Stimulated activated CD4-positive, alpha-beta T cell treated with anti-CD3 and anti-CD28 coated beads, Interleukin-2, amount 100 ng/mL, for 24 hours (primary cell): ENCODE results near the gene DIAPH1.
A peak's percentile ranks its signal among the peaks of the same experiment; 100 is the strongest.

Experiments used
- DNase-seq, 2 donors: peaks; one replicate each; pipeline ENCODE4 v3.0.0-alpha.2; 2020

The DIAPH1 gene

DNA sequence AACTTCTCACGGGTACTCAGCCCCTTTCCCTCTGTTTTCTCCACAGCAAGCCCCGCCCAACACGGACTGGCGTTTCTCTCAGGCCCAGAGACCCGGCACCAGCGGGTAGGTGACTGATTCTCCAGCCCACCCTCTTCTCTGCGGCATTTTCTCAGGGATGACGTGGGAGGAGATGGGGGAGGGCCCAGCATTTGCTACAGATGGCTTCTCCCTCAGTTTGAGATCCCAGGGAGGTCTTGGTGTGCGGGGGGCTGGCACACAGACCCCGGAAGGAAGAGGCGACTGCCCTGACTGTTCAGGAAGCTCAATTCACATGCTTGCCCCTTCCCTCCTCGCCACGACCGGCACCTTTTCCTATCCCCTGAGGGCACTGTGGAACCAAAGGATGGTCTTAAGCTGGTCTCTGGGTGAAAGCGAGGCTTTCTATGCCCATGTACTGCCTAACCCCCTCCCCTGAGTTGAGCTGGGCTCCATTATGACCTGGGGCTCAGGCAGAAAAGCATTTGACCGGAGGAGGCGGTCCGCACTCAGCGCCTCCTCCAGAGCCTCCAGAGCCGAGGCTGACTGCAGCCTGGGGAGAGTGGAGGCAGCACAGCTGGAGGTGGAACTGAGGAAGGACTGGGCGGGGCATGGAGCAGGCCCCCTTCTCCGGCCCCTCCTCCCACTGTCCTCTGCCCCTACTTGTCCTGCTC lies 123.9 kb downstream of the DIAPH1 start:
- no peak for DNase-seq

DNA sequence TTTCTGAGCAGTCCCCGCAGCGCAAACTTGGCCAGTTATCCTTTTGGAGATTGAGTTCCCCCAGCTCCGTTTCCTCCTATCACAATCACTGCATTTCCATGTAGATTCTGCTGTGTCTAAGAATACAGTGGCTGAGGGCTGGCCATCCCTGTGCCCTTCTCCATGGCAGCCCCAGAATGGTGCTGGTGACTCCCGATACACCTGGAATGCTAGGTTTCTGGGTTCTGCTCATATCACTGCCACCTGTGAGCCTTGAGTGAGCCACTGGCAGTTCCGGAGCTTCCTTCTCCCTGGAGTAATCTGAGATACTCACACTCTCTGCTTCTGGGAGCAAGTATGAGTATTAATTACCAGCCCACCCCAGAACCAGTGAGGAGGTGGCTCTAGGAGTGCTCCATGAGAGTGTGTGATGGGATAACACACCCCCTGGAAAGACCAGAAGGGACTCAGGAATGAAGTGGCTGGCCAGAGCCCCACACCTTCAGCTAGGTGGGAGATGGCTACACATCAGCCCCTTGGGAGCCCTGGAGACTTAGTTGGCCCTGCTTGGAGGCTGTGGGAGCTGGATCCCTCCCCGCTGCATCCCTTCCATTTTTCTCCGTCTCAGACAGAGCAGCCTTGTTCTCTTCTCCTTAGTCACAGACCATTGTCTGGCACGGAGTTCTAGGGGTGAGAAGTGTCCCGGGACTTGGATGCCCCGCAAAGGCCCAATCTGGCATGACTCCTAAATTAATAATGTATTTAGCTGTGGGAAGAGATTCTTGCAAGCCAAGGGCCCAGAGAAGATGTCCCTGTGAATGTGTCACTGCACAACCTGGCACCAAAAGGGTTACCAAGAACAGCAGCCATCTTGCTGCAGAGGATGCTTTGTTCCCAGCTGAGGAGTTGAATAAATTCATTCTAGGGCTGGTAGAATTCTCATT lies 125.0 kb downstream of the DIAPH1 start:
- no peak for DNase-seq

DNA sequence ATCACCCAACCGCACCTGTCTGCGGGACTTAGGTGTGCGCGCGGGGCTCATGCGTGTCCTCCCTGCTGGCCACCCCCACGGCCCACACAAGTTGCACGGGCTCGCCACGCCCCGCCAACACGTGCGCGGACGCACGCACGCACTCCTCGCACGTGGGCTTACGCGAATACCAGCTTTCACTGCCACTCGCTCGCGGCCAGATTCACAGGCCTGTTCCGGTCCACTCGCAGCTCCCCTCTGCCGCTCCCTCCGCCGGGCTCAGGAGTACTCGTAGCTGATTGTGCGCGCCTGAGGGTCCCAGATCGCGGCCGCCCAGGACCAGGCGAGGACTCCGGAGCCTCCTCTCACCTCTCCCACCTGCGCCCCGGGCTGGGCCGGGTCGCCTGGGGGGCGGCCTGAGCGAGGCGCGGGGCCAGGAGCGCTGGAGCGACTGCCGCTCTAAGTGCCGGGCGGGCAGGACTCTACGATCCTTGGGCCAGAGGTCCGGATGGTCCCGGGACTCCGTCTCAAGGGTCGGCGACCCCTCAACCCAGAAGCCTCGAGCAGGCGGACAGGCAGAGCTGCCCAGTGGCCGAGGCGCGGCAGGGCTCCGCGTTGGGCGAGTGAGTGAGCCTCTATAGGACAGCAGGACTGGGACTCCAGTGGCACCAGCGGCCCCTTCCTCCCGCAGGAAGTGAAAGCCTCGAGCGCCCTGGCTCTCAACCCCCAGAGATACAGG lies 126.5 kb downstream of the DIAPH1 start:
- peak in 1 of 2 donors; percentile 46 for DNase-seq

DNA sequence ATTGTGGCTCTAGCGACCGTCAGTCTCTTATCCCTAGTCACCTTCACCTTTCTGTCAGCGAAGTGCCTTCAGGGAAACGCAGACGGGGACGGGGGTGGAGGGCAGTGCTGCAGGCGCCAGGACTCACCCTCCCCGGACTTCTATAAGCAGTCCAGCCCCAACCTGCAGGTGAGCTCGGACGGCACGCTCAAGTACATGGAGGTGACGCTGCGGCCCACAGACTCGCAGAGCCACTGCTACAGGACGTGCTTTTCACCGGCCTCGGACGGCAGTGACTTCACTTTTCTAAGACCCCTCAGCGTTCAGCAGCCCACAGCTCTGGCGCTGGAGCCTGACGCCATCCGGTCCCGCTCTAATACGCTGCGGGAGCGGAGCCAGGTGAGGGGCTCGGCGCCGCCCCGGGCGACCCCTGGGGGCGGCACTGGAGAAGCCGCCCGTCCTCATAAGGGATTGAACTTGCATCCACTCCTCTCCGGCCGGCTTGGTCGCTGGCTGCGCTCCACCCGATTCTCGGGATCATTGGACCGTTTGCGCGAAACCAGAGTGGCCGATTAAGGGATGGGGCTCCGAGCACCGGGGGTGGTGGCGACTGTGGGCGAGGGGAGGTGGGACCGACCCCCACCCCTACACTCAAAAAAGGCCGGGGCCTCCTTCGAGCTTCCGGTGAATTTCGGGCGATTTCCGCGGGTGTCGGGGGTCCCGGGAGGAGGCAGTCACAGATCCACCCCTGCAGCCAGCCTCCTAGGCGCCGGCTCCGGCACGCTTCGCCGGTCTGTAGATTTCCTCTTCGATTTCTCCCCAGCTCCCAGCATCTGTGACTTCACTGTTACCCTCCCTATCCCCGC lies 127.3 kb downstream of the DIAPH1 start:
- no peak for DNase-seq

DNA sequence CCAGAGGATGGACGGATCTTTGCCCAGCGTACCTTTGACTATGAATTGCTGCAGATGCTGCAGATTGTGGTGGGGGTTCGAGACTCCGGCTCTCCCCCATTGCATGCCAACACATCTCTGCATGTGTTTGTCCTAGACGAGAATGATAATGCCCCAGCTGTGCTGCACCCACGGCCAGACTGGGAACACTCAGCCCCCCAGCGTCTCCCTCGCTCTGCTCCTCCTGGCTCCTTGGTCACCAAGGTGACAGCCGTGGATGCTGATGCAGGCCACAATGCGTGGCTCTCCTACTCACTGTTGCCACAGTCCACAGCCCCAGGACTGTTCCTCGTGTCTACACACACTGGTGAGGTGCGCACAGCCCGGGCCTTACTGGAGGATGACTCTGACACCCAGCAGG lies 128.0 kb downstream of the DIAPH1 start:
- DNase-seq = no peak

DNA sequence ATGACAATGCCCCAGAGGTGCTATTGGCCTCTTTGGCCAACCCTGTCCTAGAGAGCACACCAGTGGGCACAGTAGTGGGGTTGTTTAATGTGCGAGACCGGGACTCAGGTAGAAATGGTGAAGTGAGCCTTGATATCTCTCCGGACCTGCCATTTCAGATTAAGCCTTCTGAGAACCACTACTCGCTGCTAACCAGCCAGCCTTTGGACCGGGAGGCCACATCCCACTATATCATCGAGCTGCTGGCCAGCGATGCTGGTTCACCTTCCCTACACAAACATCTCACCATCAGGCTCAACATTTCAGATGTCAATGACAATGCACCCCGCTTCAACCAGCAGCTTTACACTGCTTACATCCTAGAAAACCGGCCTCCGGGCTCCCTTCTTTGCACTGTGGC lies 128.5 kb downstream of the DIAPH1 start:
- no peak for DNase-seq

DNA sequence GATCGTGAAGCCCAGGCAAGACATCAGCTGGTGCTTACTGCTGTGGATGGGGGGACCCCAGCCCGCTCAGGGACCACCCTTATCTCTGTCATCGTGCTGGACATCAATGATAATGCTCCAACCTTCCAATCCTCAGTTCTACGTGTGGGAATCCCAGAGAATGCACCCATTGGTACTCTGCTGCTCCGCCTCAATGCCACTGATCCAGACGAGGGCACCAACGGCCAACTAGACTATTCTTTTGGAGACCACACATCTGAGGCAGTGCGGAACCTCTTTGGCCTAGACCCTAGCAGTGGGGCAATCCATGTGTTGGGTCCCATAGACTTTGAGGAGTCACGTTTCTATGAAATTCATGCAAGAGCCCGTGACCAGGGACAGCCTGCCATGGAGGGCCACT lies 129.0 kb downstream of the DIAPH1 start:
- no peak for DNase-seq

DNA sequence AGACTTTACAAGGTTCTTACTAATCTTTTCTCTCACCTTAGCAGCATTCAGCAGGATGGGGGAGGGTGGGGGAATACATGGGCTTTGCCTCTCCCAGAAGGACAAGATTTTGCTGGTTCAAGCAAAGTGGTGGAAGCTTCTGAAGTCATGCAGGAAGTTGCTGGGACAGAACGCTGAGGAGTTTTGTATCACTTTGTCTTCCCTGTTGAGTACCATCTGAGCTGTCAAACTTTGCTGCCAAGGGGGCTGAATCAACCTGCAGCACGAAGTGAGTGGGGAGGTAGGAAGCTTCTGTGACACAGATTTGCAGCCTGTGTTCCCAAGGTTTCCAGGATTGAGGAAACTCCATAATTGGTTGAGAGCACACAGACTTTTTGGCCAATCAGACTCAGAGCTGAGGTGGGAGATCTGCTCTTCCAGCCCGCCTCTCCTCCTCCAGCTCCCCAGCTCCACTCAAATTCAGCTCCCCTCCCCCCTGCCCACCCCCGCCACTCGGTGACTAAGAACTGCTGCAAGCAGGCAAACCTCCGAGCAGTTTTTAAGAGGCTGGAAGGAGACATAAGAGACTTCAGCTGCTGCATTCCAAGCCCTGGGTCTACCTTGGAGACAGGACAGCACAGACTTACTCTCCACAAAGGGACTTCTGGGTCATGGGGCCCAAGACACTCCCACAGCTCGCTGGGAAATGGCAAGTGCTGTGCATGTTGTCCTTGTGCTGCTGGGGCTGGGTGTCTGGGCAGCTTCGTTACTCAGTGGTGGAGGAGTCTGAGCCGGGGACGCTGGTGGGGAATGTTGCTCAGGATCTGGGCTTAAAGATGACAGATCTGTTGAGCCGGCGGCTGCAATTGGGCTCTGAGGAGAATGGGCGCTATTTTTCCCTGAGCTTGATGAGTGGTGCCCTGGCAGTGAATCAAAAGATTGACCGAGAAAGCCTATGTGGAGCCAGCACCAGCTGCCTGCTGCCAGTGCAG lies 129.9 kb downstream of the DIAPH1 start, which contains the start of gene PCDHGC5:
PCDHGC5 (plus strand) TSS at position 491 of the 971 bp plus-strand sequence; CDS start at position 651, 160 bp downstream.
- DNase-seq = no peak

DNA sequence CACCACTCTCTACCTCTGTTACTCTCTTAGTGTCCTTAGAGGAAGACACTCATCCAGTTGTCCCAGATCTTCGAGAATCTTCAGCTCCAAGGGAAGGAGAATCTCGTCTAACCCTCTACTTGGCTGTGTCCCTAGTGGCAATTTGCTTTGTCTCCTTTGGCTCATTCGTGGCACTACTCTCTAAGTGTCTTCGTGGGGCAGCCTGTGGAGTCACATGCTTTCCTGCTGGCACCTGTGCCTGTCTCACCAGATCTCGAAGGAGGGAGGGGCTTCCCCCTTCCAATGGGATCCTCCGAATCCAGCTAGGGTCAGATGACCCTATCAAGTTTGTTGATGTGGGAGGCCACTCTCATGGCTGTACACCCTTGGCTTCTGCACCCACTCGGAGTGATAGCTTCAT lies 131.7 kb downstream of the DIAPH1 start:
- no peak for DNase-seq

DNA sequence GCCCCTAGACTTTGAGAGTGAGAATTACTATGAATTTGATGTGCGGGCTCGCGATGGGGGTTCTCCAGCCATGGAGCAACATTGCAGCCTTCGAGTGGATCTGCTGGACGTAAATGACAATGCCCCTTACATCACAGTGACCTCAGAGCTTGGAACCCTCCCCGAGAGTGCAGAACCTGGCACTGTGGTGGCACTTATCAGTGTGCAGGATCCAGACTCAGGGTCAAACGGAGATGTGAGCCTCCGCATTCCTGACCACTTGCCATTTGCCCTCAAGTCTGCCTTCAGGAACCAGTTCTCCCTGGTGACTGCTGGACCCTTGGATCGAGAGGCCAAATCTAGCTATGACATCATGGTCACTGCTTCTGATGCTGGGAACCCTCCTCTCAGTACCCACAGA lies 132.7 kb downstream of the DIAPH1 start:
- DNase-seq = no peak

DNA sequence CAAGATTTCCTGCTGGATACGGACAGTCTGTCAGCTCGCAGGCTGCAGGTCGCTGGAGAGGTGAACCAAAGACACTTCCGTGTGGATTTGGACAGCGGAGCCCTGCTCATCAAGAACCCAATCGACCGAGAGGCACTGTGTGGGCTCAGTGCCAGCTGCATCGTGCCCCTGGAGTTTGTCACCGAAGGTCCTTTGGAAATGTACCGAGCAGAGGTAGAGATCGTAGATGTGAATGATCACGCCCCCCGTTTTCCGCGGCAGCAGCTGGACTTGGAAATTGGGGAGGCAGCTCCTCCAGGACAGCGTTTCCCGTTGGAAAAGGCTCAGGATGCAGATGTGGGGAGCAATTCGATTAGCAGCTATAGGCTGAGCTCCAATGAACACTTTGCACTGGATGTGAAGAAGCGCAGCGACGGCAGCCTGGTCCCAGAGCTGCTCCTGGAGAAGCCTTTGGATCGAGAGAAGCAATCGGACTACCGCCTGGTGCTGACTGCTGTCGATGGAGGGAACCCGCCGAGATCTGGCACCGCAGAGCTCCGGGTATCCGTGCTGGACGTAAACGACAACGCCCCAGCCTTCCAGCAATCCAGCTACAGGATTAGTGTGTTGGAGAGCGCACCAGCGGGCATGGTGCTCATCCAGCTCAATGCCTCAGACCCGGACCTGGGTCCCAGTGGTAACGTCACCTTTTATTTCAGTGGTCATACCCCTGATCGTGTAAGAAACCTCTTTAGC lies 133.3 kb downstream of the DIAPH1 start:
- no peak for DNase-seq

DNA sequence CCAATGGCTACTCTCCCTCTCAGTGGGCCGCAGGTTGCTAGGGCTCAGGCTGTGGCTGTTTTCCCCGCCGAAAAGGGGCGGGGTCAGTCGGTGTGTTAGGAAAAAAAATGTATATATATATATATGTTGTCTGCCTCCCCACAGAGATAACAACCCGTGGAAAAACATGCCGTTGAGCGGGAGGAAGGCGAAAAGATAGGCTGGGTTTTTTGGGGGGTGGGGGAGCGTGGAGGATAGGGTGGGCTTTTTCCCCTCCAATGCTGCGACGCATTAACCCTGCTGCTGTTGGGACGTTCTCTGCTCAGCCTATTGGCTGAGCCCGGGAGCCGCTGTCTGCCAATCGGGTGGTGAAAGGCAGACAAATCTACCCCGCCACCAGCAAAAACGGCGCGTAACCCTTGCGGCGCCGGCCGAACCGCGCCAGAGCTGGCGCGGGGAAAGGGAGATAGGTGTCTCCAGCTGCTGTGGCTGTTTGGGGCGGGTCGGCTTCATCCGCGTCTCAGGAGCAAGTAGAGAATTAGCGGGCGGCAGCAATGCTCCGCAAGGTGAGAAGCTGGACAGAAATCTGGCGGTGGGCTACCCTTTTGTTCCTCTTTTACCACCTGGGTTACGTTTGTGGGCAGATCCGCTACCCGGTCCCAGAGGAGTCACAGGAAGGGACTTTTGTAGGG lies 134.0 kb downstream of the DIAPH1 start, which contains the start of gene PCDHGC4:
PCDHGC4 (plus strand) TSS at position 390 of the 671 bp plus-strand sequence; CDS start at position 534, 144 bp downstream.
- DNase-seq = peak in 1 of 2 donors; percentile 26

DNA sequence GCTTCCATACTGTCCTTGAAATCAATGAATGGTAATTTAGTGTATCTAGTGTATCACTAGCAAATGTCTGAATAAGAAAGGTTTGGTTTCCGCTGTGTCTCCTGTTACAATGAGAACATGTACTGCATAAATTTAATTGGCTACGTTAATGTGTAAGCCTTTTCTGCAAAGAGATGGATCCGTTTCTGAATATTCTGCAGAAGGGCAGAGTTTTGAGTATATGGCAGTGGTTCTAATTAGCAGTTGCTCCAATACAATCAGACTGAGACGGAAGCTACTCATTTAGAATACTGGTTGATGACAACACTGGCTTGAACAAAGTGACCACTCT lies 134.5 kb downstream of the DIAPH1 start:
- no peak for DNase-seq

DNA sequence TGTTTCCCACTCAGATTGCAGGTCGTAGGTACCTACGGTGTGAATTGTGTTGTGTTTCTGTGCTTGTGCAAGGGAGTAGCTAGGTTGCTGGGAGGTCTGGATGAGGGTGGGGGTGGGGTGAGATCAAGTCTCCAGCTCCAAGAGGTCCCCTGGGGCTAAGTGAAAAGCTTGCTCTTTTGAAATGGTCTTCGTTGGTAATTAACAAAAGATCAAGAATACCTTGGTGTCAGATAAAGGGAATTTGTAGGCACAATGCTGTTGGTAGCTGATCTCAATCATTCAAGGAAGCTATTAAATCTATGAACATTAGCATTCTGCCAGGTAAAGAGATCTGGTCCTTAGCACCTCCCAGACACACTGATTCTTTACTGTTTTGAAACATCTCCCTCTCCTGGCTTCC lies 134.9 kb downstream of the DIAPH1 start:
- DNase-seq = no peak

DNA sequence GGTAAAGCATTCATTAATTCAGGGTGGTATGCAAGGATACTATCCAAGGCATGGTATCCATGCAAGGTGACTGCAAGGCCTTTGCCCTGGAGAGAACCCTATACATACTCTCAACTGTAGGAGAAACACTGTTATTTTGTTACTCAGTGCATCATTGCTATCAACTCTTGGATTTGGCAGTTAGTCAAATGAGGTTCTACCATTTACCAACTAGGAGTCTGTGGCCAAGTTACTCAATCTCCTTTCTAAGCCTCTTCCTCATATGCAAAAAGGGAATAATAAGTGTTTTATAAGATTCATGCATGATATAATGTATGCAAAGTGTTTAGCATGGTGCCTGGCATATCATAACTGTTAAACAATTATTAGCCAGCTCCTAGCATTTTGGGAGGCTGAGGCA lies 139.0 kb downstream of the DIAPH1 start:
- no peak for DNase-seq

DNA sequence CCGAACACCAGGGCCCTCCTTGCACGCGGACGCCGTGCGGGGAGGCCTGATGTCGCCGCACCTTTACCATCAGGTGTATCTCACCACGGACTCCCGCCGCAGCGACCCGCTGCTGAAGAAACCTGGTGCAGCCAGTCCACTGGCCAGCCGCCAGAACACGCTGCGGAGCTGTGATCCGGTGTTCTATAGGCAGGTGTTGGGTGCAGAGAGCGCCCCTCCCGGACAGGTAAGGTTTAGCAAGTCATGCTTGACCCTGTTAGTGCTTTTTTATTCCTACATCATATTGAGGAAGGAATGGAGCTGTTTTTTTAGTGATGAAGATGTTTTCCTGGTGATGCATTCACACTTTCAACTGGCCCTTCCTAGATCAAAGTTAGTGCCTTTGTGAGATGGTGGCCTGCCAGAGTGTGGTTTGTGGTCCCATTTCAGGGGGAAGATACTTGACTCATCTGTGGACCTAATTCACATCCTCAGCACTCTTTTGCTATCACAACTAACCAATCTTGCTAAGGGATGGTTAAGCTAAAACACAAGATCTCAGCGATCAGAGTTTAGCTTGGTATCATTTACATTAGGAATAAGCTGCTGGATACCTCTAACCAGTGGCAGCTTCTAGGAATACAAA lies 140.4 kb downstream of the DIAPH1 start:
- DNase-seq = no peak

DNA sequence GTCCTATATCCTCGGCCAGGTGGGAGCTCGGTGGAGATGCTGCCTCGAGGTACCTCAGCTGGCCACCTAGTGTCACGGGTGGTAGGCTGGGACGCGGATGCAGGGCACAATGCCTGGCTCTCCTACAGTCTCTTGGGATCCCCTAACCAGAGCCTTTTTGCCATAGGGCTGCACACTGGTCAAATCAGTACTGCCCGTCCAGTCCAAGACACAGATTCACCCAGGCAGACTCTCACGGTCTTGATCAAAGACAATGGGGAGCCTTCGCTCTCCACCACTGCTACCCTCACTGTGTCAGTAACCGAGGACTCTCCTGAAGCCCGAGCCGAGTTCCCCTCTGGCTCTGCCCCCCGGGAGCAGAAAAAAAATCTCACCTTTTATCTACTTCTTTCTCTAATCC lies 141.0 kb downstream of the DIAPH1 start:
- DNase-seq = no peak

DNA sequence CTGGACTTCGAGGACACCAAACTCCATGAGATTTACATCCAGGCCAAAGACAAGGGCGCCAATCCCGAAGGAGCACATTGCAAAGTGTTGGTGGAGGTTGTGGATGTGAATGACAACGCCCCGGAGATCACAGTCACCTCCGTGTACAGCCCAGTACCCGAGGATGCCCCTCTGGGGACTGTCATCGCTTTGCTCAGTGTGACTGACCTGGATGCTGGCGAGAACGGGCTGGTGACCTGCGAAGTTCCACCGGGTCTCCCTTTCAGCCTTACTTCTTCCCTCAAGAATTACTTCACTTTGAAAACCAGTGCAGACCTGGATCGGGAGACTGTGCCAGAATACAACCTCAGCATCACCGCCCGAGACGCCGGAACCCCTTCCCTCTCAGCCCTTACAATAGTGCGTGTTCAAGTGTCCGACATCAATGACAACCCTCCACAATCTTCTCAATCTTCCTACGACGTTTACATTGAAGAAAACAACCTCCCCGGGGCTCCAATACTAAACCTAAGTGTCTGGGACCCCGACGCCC lies 141.7 kb downstream of the DIAPH1 start:
- DNase-seq = no peak
